Gastrocnemius medialis (tissue), 4 donors: ENCODE data around the gene PKIB. TPM values are rescaled to one million over a fixed set of nuclear protein-coding genes. Genes with fewer than 3 reads are reported as not detected.

Experiments
- ATAC-seq, 2 donors: fragments of 150-250 bp; one replicate each; pipeline ENCODE4 v1.9.1; 2016
- DNase-seq, 2 donors: peaks; one replicate each; pipeline ENCODE4 v3.0.0-alpha.2; 2019
- H3K27ac ChIP-seq, 4 donors: fragments of 200-600 bp; sonication (generic); 1 replicate in 1 of 4; 2 replicates in 3 of 4; pipeline ENCODE4 v1.5.1; 2016 to 2018; ENCODE audit warnings: mild to moderate bottlenecking in 2 of 4, moderate library complexity in 1 of 4
- H3K27me3 ChIP-seq, 3 donors: fragments of 200-600 bp; sonication (generic) in 2 of 3; 1 replicate in 1 of 3; 2 replicates in 2 of 3; pipeline versions ENCODE4 v1.5.1 to v1.6.0; 2016 to 2019; ENCODE audit warnings: mild to moderate bottlenecking in 1 of 3, moderate library complexity in 1 of 3
- H3K36me3 ChIP-seq, 2 donors: fragments of 200-600 bp; sonication (generic) in 1 of 2; one replicate each; pipeline ENCODE4 v1.5.1; 2017 to 2018
- H3K4me1 ChIP-seq, 2 donors: fragments of 200-600 bp; sonication (generic) in 1 of 2; one replicate each; pipeline ENCODE4 v1.5.1; 2016 to 2017; ENCODE audit warnings: mild to moderate bottlenecking in 2 of 2
- H3K4me3 ChIP-seq, 4 donors: fragments of 200-600 bp; sonication (generic) in 3 of 4; 1 replicate in 1 of 4; 2 replicates in 3 of 4; pipeline ENCODE4 v1.5.1; 2016 to 2019; ENCODE audit warnings: mild to moderate bottlenecking in 2 of 4
- H3K9me3 ChIP-seq, 3 donors: fragments of 200-600 bp; sonication (generic) in 2 of 3; 1 replicate in 1 of 3; 2 replicates in 2 of 3; pipeline ENCODE4 v1.5.1; 2016 to 2019
- CTCF ChIP-seq, 5 experiments: fragments of 450-650 bp in 3 of 5; fragments of 200-600 bp in 2 of 5; sonication (generic) in 2 of 5; IDR thresholded peaks in 4 of 5; conservative IDR thresholded peaks in 1 of 5; 1 replicate in 4 of 5; 2 replicates in 1 of 5; pipeline ENCODE4 v1.5.1; 2016 to 2019; ENCODE audit warnings: antibody characterized with exemption in 5 of 5, mild to moderate bottlenecking in 3 of 5, moderate library complexity in 3 of 5
- POLR2A ChIP-seq, 2 donors: fragments of 450-650 bp; IDR thresholded peaks; one replicate each; pipeline ENCODE4 v1.6.1; 2017; ENCODE audit warnings: antibody characterized with exemption in 2 of 2, mild to moderate bottlenecking in 2 of 2, moderate library complexity in 2 of 2
- in situ Hi-C, 4 donors: fragments of 200-750 bp; cut with MboI; loops; one replicate each; pipeline versions ENCODE4 v1.15.0 to v1.8.0; 2017; ENCODE audit warnings: low sequenced_read_pairs in 4 of 4
- intact Hi-C: fragments of 100-400 bp; cut with DNase I; formaldehyde crosslinking; loops from one replicate; pipeline ENCODE4 v1.15.1; 2023; ENCODE audit warnings: low total_unique reads
- total RNA-seq, 4 donors: library from RNA; depleted of rRNA; stranded (reverse); fragments of >200 nt; gene quantifications; one replicate each; pipeline versions ENCODE4 v1.1.0 to v1.2.3, GENCODE V29; 2016

The PKIB gene
- total RNA-seq, 4 donors from 2014 or later, result 0.64 to 1.1 (median 0.97) TPM

GRCh38 chr6:122660296-122660695 is 50.1 kb downstream of the PKIB start:
- H3K4me1 ChIP-seq, result no peaks in the 10 kb centered on the region
- DNase-seq (no peak), ATAC-seq (no peak)
- no peak overlapping the region for H3K27ac ChIP-seq
- H3K4me3 ChIP-seq, result no peak overlapping the region
- intact Hi-C loops (no loop called here), in situ Hi-C loops (no loop called here)
- no peaks in the 10 kb centered on the region for H3K9me3 ChIP-seq
- TF ChIP-seq CTCF (IDR thresholded peaks at IDR 0.05 in 4 of 5, conservative IDR thresholded peaks at IDR 0.05 in 1 of 5), result no peak
- no peak for TF ChIP-seq POLR2A (IDR thresholded peaks at IDR 0.05)
- no peaks in the 10 kb centered on the region for H3K27me3 ChIP-seq
- no peaks in the 10 kb centered on the region for H3K36me3 ChIP-seq

GRCh38 chr6:122663981-122664380 is 53.8 kb downstream of the PKIB start:
- no peak for ATAC-seq
- no peak for TF ChIP-seq CTCF (IDR thresholded peaks at IDR 0.05 in 4 of 5, conservative IDR thresholded peaks at IDR 0.05 in 1 of 5)
- no peak for TF ChIP-seq POLR2A (IDR thresholded peaks at IDR 0.05)
- H3K36me3 ChIP-seq, result no peaks in the 10 kb centered on the region
- DNase-seq, result no peak
- H3K4me1 ChIP-seq, result no peaks in the 10 kb centered on the region
- H3K9me3 ChIP-seq, result no peaks in the 10 kb centered on the region
- intact Hi-C loops, result no loop called here
- in situ Hi-C loops, result no loop called here
- H3K4me3 ChIP-seq, result no peak overlapping the region
- no peak overlapping the region for H3K27ac ChIP-seq
- no peaks in the 10 kb centered on the region for H3K27me3 ChIP-seq

- in situ Hi-C loops (no loop called here), intact Hi-C loops (no loop called here)
- no peak overlapping the region for H3K4me3 ChIP-seq
These were observed 55.7 kb downstream of the PKIB start for GRCh38 chr6:122665929-122666328.

GRCh38 chr6:122666418-122666817 is 56.2 kb downstream of the PKIB start:
- TF ChIP-seq POLR2A (IDR thresholded peaks at IDR 0.05), result no peak
- no peak for TF ChIP-seq CTCF (IDR thresholded peaks at IDR 0.05 in 4 of 5, conservative IDR thresholded peaks at IDR 0.05 in 1 of 5)
- no peak for DNase-seq
- intact Hi-C loops (no loop called here), in situ Hi-C loops (no loop called here)
- Histone ChIP-seq H3K4me3 (no peak overlapping the region), H3K36me3 (no peaks in the 10 kb centered on the region), H3K27me3 (no peaks in the 10 kb centered on the region), H3K9me3 (no peaks in the 10 kb centered on the region), H3K27ac (no peak overlapping the region), H3K4me1 (no peaks in the 10 kb centered on the region)
- ATAC-seq, result no peak

More at GRCh38 chr6:122665929-122666328, 55.7 kb downstream of the PKIB start:
- no peak for ATAC-seq
- TF ChIP-seq CTCF (IDR thresholded peaks at IDR 0.05 in 4 of 5, conservative IDR thresholded peaks at IDR 0.05 in 1 of 5) (no peak), POLR2A (IDR thresholded peaks at IDR 0.05) (no peak)
- DNase-seq, result no peak
- no peaks in the 10 kb centered on the region for H3K4me1 ChIP-seq
- no peaks in the 10 kb centered on the region for H3K27me3 ChIP-seq
- no peaks in the 10 kb centered on the region for H3K36me3 ChIP-seq
- H3K9me3 ChIP-seq, result no peaks in the 10 kb centered on the region
- H3K27ac ChIP-seq, result no peak overlapping the region

GRCh38 chr6:122669418-122669817 is 59.2 kb downstream of the PKIB start:
- in situ Hi-C loops, result no loop called here
- H3K9me3 ChIP-seq, result no peaks in the 10 kb centered on the region
- no peaks in the 10 kb centered on the region for H3K36me3 ChIP-seq
- no peaks in the 10 kb centered on the region for H3K4me1 ChIP-seq
- H3K27me3 ChIP-seq, result no peaks in the 10 kb centered on the region
- no peak overlapping the region for H3K27ac ChIP-seq
- TF ChIP-seq POLR2A (IDR thresholded peaks at IDR 0.05) (no peak), CTCF (IDR thresholded peaks at IDR 0.05 in 4 of 5, conservative IDR thresholded peaks at IDR 0.05 in 1 of 5) (no peak)
- no peak for ATAC-seq
- intact Hi-C loops, result no loop called here
- H3K4me3 ChIP-seq, result no peak overlapping the region
- no peak for DNase-seq
